ENCODE results near the gene PDLIM7. TPM values are rescaled to one million over a fixed set of nuclear protein-coding genes. Genes with fewer than 3 reads are reported as not detected.

PDLIM7 gene
- total RNA-seq, 1 experiment from 2014 or later, result 132 TPM

DNA sequence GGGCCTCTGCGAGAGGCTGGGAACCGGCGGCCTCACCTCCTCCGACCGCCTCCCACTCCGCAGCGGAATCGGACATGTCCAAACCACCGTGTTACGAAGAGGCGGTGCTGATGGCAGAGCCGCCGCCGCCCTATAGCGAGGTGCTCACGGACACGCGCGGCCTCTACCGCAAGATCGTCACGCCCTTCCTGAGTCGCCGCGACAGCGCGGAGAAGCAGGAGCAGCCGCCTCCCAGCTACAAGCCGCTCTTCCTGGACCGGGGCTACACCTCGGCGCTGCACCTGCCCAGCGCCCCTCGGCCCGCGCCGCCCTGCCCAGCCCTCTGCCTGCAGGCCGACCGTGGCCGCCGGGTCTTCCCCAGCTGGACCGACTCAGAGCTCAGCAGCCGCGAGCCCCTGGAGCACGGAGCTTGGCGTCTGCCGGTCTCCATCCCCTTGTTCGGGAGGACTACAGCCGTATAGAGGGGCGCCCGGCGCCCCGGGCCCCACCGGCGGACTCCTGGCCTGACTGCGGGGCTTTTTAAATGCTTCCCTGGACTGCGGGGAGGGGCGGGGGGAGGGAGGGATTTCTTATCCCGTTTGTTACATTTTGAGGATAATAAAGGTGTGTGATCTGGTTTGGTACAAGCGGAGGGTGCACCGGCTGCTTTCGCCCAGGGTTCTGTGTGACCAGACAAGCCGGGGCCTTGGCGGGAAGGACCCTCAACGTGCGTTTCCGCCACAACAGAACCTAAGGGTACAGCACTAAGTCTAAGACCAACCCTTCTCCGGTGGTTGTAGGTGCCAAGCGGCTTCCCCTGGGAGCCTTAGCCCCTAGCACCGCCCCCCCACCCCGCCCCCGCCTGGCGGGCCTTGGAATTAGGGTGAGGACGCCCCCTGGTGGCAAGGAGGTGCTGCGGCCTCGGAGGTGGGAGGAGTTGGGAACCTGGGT is 41.5 kb downstream of the PDLIM7 start:
- H3K27me3 ChIP-seq (replicated peaks; ENCODE audit: insufficient read depth, low read depth, low read length, poor library complexity), result no peaks in the 10 kb centered on the region
- peak overlapping the region; percentile 81 for H3K27ac ChIP-seq (ENCODE audit: low read depth, low read length, poor library complexity, severe bottlenecking)
- peaks cover 13% of the 10 kb centered on the region for H3K4me1 ChIP-seq (ENCODE audit: insufficient read depth, low read length, poor library complexity, severe bottlenecking)
- CTCF ChIA-PET, result interaction anchor here (0.6 to 2.5 kb wide), 5 partner anchors 9 to 342 kb away, joined by 3 to 33 read pairs (median 7); no protein-coding TSS in a partner anchor
- H3K9me3 ChIP-seq (ENCODE audit: low read depth, low read length, poor library complexity, severe bottlenecking), result no peaks in the 10 kb centered on the region
- DNase-seq (ENCODE audit: low spot score), result peak; percentile 93
- intact Hi-C loops (cut with micrococcal nuclease; ENCODE audit: unreplicated experiment), result loop anchor here (2.0 kb wide), 1 partner anchor 151 kb away; no protein-coding TSS in a partner anchor
- TF ChIP-seq, protein P1, sequence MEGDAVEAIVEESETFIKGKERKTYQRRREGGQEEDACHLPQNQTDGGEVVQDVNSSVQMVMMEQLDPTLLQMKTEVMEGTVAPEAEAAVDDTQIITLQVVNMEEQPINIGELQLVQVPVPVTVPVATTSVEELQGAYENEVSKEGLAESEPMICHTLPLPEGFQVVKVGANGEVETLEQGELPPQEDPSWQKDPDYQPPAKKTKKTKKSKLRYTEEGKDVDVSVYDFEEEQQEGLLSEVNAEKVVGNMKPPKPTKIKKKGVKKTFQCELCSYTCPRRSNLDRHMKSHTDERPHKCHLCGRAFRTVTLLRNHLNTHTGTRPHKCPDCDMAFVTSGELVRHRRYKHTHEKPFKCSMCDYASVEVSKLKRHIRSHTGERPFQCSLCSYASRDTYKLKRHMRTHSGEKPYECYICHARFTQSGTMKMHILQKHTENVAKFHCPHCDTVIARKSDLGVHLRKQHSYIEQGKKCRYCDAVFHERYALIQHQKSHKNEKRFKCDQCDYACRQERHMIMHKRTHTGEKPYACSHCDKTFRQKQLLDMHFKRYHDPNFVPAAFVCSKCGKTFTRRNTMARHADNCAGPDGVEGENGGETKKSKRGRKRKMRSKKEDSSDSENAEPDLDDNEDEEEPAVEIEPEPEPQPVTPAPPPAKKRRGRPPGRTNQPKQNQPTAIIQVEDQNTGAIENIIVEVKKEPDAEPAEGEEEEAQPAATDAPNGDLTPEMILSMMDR (conservative IDR thresholded peaks at IDR 0.05; ENCODE audit: low read depth, low read length), result peak; percentile 90
- no peak for TF ChIP-seq EZH2 (IDR thresholded peaks at IDR 0.05; ENCODE audit: borderline replicate concordance, low read depth, low read length, poor library complexity, severe bottlenecking)
- POLR2A ChIA-PET (ENCODE audit: low non-redundant PET), result interaction anchor here (0.6 kb wide), 1 partner anchor 516 kb away, joined by 3 read pairs; no protein-coding TSS in a partner anchor
- peak overlapping the region; percentile 62 for H3K4me3 ChIP-seq (ENCODE audit: low read depth, low read length, poor library complexity, severe bottlenecking)
- no TSS peak for BruUV-seq (replicated peaks)
- H3K36me3 ChIP-seq (ENCODE audit: insufficient read depth, low read length, poor library complexity, severe bottlenecking), result peaks cover 35% of the 10 kb centered on the region

DNA sequence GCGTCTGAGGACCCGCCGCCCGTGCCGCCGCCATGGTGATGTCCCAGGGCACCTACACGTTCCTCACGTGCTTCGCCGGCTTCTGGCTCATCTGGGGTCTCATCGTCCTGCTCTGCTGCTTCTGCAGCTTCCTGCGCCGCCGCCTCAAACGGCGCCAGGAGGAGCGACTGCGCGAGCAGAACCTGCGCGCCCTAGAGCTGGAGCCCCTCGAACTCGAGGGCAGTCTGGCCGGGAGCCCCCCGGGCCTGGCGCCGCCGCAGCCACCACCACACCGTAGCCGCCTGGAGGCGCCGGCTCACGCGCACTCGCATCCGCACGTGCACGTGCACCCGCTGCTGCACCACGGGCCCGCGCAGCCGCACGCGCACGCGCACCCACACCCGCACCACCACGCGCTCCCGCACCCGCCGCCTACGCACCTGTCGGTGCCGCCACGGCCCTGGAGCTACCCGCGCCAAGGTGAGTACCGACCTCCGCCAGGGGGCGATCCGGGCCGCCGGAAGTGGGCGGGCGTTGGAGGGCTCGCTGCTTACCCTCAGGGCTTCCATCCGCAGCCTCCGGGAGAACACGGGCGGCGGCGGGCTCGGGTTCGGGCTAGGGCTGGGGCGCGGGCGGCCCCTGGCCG is 42.3 kb downstream of the PDLIM7 start:
- CTCF ChIA-PET, result interaction anchor here (0.5 to 2.5 kb wide), 7 partner anchors 10 to 341 kb away, joined by 3 to 33 read pairs (median 7); partner anchors contain the start of gene GRK6
- TF ChIP-seq, protein P1 (conservative IDR thresholded peaks at IDR 0.05; ENCODE audit: low read depth, low read length), result peak; percentile 62
- no peak for TF ChIP-seq EZH2 (IDR thresholded peaks at IDR 0.05; ENCODE audit: borderline replicate concordance, low read depth, low read length, poor library complexity, severe bottlenecking)
- peak overlapping the region; percentile 81 for H3K27ac ChIP-seq (ENCODE audit: low read depth, low read length, poor library complexity, severe bottlenecking)
- peaks cover 13% of the 10 kb centered on the region for H3K4me1 ChIP-seq (ENCODE audit: insufficient read depth, low read length, poor library complexity, severe bottlenecking)
- H3K9me3 ChIP-seq (ENCODE audit: low read depth, low read length, poor library complexity, severe bottlenecking), result no peaks in the 10 kb centered on the region
- BruUV-seq (replicated peaks), result no TSS peak
- H3K36me3 ChIP-seq (ENCODE audit: insufficient read depth, low read length, poor library complexity, severe bottlenecking), result peaks cover 31% of the 10 kb centered on the region
- no peaks in the 10 kb centered on the region for H3K27me3 ChIP-seq (replicated peaks; ENCODE audit: insufficient read depth, low read depth, low read length, poor library complexity)
- POLR2A ChIA-PET (ENCODE audit: low non-redundant PET), result interaction anchor here (0.6 kb wide), 2 partner anchors 25 to 517 kb away, joined by 3 to 4 read pairs; no protein-coding TSS in a partner anchor
- intact Hi-C loops (cut with micrococcal nuclease; ENCODE audit: unreplicated experiment), result loop anchor here (2.0 kb wide), 1 partner anchor 150 kb away; no protein-coding TSS in a partner anchor
- peak; percentile 81 for DNase-seq (ENCODE audit: low spot score)
- peak overlapping the region; percentile 62 for H3K4me3 ChIP-seq (ENCODE audit: low read depth, low read length, poor library complexity, severe bottlenecking)

DNA sequence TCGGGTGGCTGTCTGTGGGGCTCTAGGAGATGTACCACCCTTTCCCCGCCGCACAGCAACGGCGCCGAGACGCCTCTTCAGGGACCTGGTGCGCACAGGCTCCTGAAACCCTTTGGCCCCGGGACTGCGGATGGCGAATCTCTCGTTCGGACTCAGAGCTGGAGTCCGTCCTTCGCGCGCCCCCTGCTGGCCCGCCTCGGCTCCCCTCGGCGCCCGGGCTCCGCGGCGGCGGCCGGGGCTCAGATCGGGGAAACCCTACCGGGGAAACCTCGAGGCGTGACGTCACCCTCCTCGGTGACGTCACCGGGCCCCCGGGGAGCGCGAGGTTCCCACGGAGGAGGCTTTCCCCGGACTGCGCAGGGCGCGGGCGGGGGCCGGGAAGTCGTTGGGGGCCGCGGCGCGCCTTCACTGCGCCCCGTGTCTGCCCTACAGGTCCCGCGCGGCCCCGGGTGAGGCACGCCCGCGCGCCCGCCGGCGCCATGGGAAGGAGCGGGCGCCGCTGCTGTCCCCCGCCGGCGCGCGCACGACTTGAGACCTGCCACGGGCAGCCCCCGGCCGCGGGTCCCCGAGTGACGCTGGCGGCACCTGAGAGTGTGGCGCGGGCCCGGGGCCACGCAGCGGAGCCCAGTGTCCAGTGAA is 42.9 kb downstream of the PDLIM7 start:
- peak; percentile 88 for DNase-seq (ENCODE audit: low spot score)
- Histone ChIP-seq H3K4me3 (ENCODE audit: low read depth, low read length, poor library complexity, severe bottlenecking) (peak overlapping the region; percentile 62), H3K27me3 (replicated peaks; ENCODE audit: insufficient read depth, low read depth, low read length, poor library complexity) (no peaks in the 10 kb centered on the region), H3K27ac (ENCODE audit: low read depth, low read length, poor library complexity, severe bottlenecking) (peak overlapping the region; percentile 81), H3K36me3 (ENCODE audit: insufficient read depth, low read length, poor library complexity, severe bottlenecking) (peaks cover 28% of the 10 kb centered on the region), H3K9me3 (ENCODE audit: low read depth, low read length, poor library complexity, severe bottlenecking) (no peaks in the 10 kb centered on the region), H3K4me1 (ENCODE audit: insufficient read depth, low read length, poor library complexity, severe bottlenecking) (peaks cover 13% of the 10 kb centered on the region)
- ChIA-PET POLR2A (ENCODE audit: low non-redundant PET) (interaction anchor here (0.6 kb wide), 1 partner anchor 26 kb away, joined by 4 read pairs; no protein-coding TSS in a partner anchor), CTCF (interaction anchor here (0.5 to 2.5 kb wide), 5 partner anchors 18 to 64 kb away, joined by 3 to 33 read pairs (median 3); partner anchors contain the start of gene GRK6)
- no TSS peak for BruUV-seq (replicated peaks)
- TF ChIP-seq, protein P1 (conservative IDR thresholded peaks at IDR 0.05; ENCODE audit: low read depth, low read length), result peak; percentile 60
- TF ChIP-seq EZH2 (IDR thresholded peaks at IDR 0.05; ENCODE audit: borderline replicate concordance, low read depth, low read length, poor library complexity, severe bottlenecking), result no peak
- intact Hi-C loops (cut with micrococcal nuclease; ENCODE audit: unreplicated experiment), result loop anchor here (1.0 to 2.0 kb wide), 2 partner anchors 64 to 150 kb away; no protein-coding TSS in a partner anchor
